Measurements from ENCODE around the gene LDHAL6B.

- TF ChIP-seq CTCF (IDR thresholded peaks at IDR 0.05), result no peak
- no peak for TF ChIP-seq POLR2A (IDR thresholded peaks at IDR 0.05)
Measured at GRCh38 chr15:59168536-59168935, 38.1 kb upstream of the LDHAL6B start.

All from vagina (tissue), 2 donors.